Naive thymus-derived CD8-positive, alpha-beta T cell (primary cell): Measurements from ENCODE around the gene WSB2. TPM values are rescaled to one million over a fixed set of nuclear protein-coding genes. Genes with fewer than 3 reads are reported as not detected.

Experiments
- ATAC-seq, 2 donors: fragments of 150-1000 bp; cut with Tn5 transposase in 1 of 2; sonication (Bioruptor Pico), chemical (Tn5 transposase) in 1 of 2; 1 replicate in 1 of 2; 2 replicates in 1 of 2; pipeline ENCODE4 v1.10.0; 2021; ENCODE audit warnings: mild to moderate bottlenecking in 2 of 2, moderate library complexity in 2 of 2
- POLR2A ChIA-PET: fragments of 350-600 bp; sonication (Branson Sonifier 250); formaldehyde crosslinking; loops from one replicate; lab custom pipeline; 2021; ENCODE audit warnings: antibody characterized with exemption; lab: Charles Lee
- DNase-seq, 10 donors: peaks; one replicate each; pipeline versions ENCODE4 v3.0.0 to v3.0.0-alpha.2; 2020 to 2022
- H3K27ac Mint-ChIP-seq, 10 donors: one replicate each; pipeline ENCODE4 v1.8.0; 2020 to 2022; ENCODE audit warnings: mild to moderate bottlenecking in 10 of 10, mixed read lengths in 10 of 10, moderate library complexity in 4 of 10, inconsistent platforms in 1 of 10
- H3K27me3 Mint-ChIP-seq, 5 donors: one replicate each; pipeline ENCODE4 v1.8.0; 2021 to 2022; ENCODE audit warnings: mixed read lengths in 5 of 5
- H3K36me3 Mint-ChIP-seq, 3 donors: one replicate each; pipeline ENCODE4 v1.8.0; 2020 to 2022; ENCODE audit warnings: mixed read lengths in 3 of 3, mild to moderate bottlenecking in 2 of 3, inconsistent platforms in 1 of 3
- H3K4me1 Mint-ChIP-seq, 4 donors: one replicate each; pipeline ENCODE4 v1.8.0; 2021 to 2022; ENCODE audit warnings: mixed read lengths in 4 of 4
- H3K4me3 Mint-ChIP-seq, 10 donors: one replicate each; pipeline ENCODE4 v1.8.0; 2020 to 2022; ENCODE audit warnings: mild to moderate bottlenecking in 10 of 10, mixed read lengths in 10 of 10, moderate library complexity in 6 of 10, inconsistent platforms in 1 of 10
- H3K9me3 Mint-ChIP-seq, 9 donors: one replicate each; pipeline ENCODE4 v1.8.0; 2020 to 2022; ENCODE audit warnings: mixed read lengths in 9 of 9, mild to moderate bottlenecking in 3 of 9, inconsistent platforms in 1 of 9, moderate library complexity in 1 of 9
- polyA plus RNA-seq, 3 donors: library from polyadenylated mRNA; unstranded; fragments of 300-500 nt; fragmentation: Illumina TruSeq; gene quantifications; one replicate each; pipeline ENCODE4 v1.2.3, GENCODE V29; 2021
- total RNA-seq, 8 experiments: library from RNA in 2 of 8; stranded (reverse) in 2 of 8; gene quantifications; one replicate each; pipeline ENCODE4 v1.2.3 and lab custom pipeline; 2021 to 2026

The WSB2 gene
- total and polyA plus RNA-seq, 5 experiments from 2014 or later = 7.7 to 18.6 (median 14.8) TPM

GRCh38 chr12:118060301-118061010 lies 523 bp downstream of the WSB2 start:
- peak; percentile 16 to 25 for ATAC-seq
- Mint-ChIP-seq H3K27me3 (peaks cover 0 to 1% (median 0%) of the 10 kb centered on the region in 5 donors), H3K36me3 (peaks cover 0 to 3% (median 0%) of the 10 kb centered on the region in 3 donors), H3K9me3 (peaks cover 0 to 2% (median 0%) of the 10 kb centered on the region in 9 donors), H3K27ac (peak overlapping the region; percentile 89 to 98 (median 96)), H3K4me3 (peak overlapping the region; percentile 79 to 92 (median 88)), H3K4me1 (peaks cover 36 to 60% (median 58%) of the 10 kb centered on the region in 4 donors)
- POLR2A ChIA-PET = interaction anchor here (0.6 to 1.6 kb wide), 4 partner anchors 13 to 75 kb away, joined by 3 to 8 read pairs (median 6); partner anchors contain the start of gene PEBP1
- DNase-seq = peak in 7 of 10 donors; percentile 7 to 34 (median 30)

- peak overlapping the region; percentile 89 to 98 (median 96) for H3K27ac Mint-ChIP-seq
- H3K27me3 Mint-ChIP-seq = no peaks in the 10 kb centered on the region
- H3K36me3 Mint-ChIP-seq = peaks cover 0 to 3% (median 0%) of the 10 kb centered on the region in 3 donors
- peaks cover 0 to 3% (median 0%) of the 10 kb centered on the region in 9 donors for H3K9me3 Mint-ChIP-seq
- peak overlapping the region; percentile 79 to 92 (median 88) for H3K4me3 Mint-ChIP-seq
- DNase-seq (peak in 1 of 10 donors; percentile 6), ATAC-seq (no peak)
- POLR2A ChIA-PET = interaction anchor here (1.3 kb wide), 1 partner anchor 76 kb away, joined by 8 read pairs; the partner anchor contains the start of gene PEBP1
- peaks cover 30 to 55% (median 51%) of the 10 kb centered on the region in 4 donors for H3K4me1 Mint-ChIP-seq
Observed at GRCh38 chr12:118059341-118060191, 1.4 kb downstream of the WSB2 start.

GRCh38 chr12:118058881-118059280 lies 2.1 kb downstream of the WSB2 start:
- H3K36me3 Mint-ChIP-seq = peaks cover 0 to 3% (median 0%) of the 10 kb centered on the region in 3 donors
- POLR2A ChIA-PET = no interaction called here
- peak overlapping the region in 3 of 10 donors; percentile 52 to 90 (median 84) for H3K4me3 Mint-ChIP-seq
- DNase-seq (no peak), ATAC-seq (no peak)
- H3K9me3 Mint-ChIP-seq = peaks cover 0 to 3% (median 0%) of the 10 kb centered on the region in 9 donors
- H3K27ac Mint-ChIP-seq = peak overlapping the region; percentile 89 to 98 (median 96)
- peaks cover 27 to 49% (median 45%) of the 10 kb centered on the region in 4 donors for H3K4me1 Mint-ChIP-seq
- H3K27me3 Mint-ChIP-seq = no peaks in the 10 kb centered on the region

- peak overlapping the region in 9 of 10 donors; percentile 14 to 98 (median 93) for H3K27ac Mint-ChIP-seq
- ATAC-seq (no peak), DNase-seq (no peak)
- peaks cover 0 to 3% (median 0%) of the 10 kb centered on the region in 9 donors for H3K9me3 Mint-ChIP-seq
- H3K36me3 Mint-ChIP-seq = peaks cover 0 to 4% (median 0%) of the 10 kb centered on the region in 3 donors
- no peaks in the 10 kb centered on the region for H3K27me3 Mint-ChIP-seq
- H3K4me1 Mint-ChIP-seq = peaks cover 27 to 49% (median 44%) of the 10 kb centered on the region in 4 donors
- H3K4me3 Mint-ChIP-seq = no peak overlapping the region
- POLR2A ChIA-PET = interaction anchor here (0.8 kb wide), 1 partner anchor 78 kb away, joined by 4 read pairs; the partner anchor contains the start of gene PEBP1
Observed at GRCh38 chr12:118058227-118058626, 2.8 kb downstream of the WSB2 start.

- Mint-ChIP-seq H3K36me3 (peaks cover 0 to 22% (median 7%) of the 10 kb centered on the region in 3 donors), H3K4me3 (peak overlapping the region in 1 of 10 donors; percentile 27), H3K27me3 (no peaks in the 10 kb centered on the region), H3K4me1 (peaks cover 23 to 43% (median 37%) of the 10 kb centered on the region in 4 donors), H3K9me3 (peaks cover 0 to 3% (median 0%) of the 10 kb centered on the region in 9 donors), H3K27ac (peak overlapping the region; percentile 1 to 92 (median 68))
- ATAC-seq (no peak), DNase-seq (no peak)
- POLR2A ChIA-PET = no interaction called here
Observed at GRCh38 chr12:118055865-118056773, 4.9 kb downstream of the WSB2 start.

- Mint-ChIP-seq H3K36me3 (peaks cover 0 to 32% (median 12%) of the 10 kb centered on the region in 3 donors), H3K4me3 (peak overlapping the region in 1 of 10 donors; percentile 43), H3K9me3 (peaks cover 0 to 3% (median 0%) of the 10 kb centered on the region in 9 donors), H3K4me1 (peaks cover 23 to 41% (median 35%) of the 10 kb centered on the region in 4 donors), H3K27me3 (no peaks in the 10 kb centered on the region), H3K27ac (peak overlapping the region in 8 of 10 donors; percentile 7 to 74 (median 57))
- DNase-seq (peak; percentile 22 to 81 (median 55)), ATAC-seq (peak; percentile 85 to 92)
- POLR2A ChIA-PET = no interaction called here
Observed at GRCh38 chr12:118055144-118055557, 5.8 kb downstream of the WSB2 start.

- H3K9me3 Mint-ChIP-seq = peaks cover 0 to 3% (median 0%) of the 10 kb centered on the region in 9 donors
- POLR2A ChIA-PET = no interaction called here
- peak overlapping the region in 9 of 10 donors; percentile 4 to 89 (median 53) for H3K27ac Mint-ChIP-seq
Observed at GRCh38 chr12:118053071-118053985, 7.7 kb downstream of the WSB2 start.

GRCh38 chr12:118052324-118053070 lies 8.5 kb downstream of the WSB2 start:
- Mint-ChIP-seq H3K9me3 (peaks cover 0 to 3% (median 0%) of the 10 kb centered on the region in 9 donors), H3K27ac (peak overlapping the region in 6 of 10 donors; percentile 9 to 89 (median 58)), H3K27me3 (no peaks in the 10 kb centered on the region), H3K4me3 (peak overlapping the region in 1 of 10 donors; percentile 43), H3K4me1 (peaks cover 15 to 23% (median 18%) of the 10 kb centered on the region in 4 donors), H3K36me3 (peaks cover 0 to 52% (median 17%) of the 10 kb centered on the region in 3 donors)
- ATAC-seq (no peak), DNase-seq (no peak)
- POLR2A ChIA-PET = no interaction called here

More at GRCh38 chr12:118053071-118053985, 7.7 kb downstream of the WSB2 start:
- DNase-seq (no peak), ATAC-seq (no peak)
- Mint-ChIP-seq H3K4me3 (peak overlapping the region in 1 of 10 donors; percentile 43), H3K27me3 (no peaks in the 10 kb centered on the region), H3K4me1 (peaks cover 15 to 27% (median 18%) of the 10 kb centered on the region in 4 donors), H3K36me3 (peaks cover 0 to 46% (median 15%) of the 10 kb centered on the region in 3 donors)

GRCh38 chr12:118050972-118051910 lies 9.7 kb downstream of the WSB2 start:
- ATAC-seq (no peak), DNase-seq (no peak)
- peaks cover 0 to 3% (median 0%) of the 10 kb centered on the region in 9 donors for H3K9me3 Mint-ChIP-seq
- POLR2A ChIA-PET = no interaction called here
- H3K27ac Mint-ChIP-seq = peak overlapping the region in 5 of 10 donors; percentile 3 to 82 (median 63)
- no peaks in the 10 kb centered on the region for H3K27me3 Mint-ChIP-seq
- peaks cover 13 to 24% (median 17%) of the 10 kb centered on the region in 4 donors for H3K4me1 Mint-ChIP-seq
- H3K36me3 Mint-ChIP-seq = peaks cover 0 to 55% (median 17%) of the 10 kb centered on the region in 3 donors
- H3K4me3 Mint-ChIP-seq = no peak overlapping the region
